GM19452 (cell line): ENCODE measurements around the gene PLCL1.

Experiments used
- ATAC-seq: cut with Tn5 transposase; IDR thresholded peaks from one replicate; pipeline ENCODE4 v1.9.1; 2021; ENCODE audit not compliant: unreplicated experiment

The PLCL1 gene

DNA sequence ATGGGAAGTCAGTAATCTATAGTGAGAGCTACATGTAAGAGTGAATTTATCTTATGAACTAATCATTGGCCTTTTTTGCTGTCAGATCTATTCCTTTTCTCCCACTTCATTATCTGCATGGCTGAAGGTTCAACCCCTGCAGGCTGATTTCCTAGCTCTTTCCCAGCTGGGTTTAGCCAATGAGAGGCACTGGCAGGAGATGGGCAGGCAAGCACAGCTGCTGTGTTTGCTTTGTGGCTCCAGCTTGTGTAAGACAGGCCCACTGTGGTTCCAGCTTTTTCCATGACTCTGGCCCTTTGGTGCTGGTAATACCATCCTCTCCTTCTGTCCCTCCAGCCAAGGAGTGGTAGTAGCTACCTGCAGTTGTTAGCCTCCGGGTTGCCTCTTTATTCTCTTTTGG, 248.8 kb downstream of the PLCL1 start:
- ATAC-seq, result no peak

DNA sequence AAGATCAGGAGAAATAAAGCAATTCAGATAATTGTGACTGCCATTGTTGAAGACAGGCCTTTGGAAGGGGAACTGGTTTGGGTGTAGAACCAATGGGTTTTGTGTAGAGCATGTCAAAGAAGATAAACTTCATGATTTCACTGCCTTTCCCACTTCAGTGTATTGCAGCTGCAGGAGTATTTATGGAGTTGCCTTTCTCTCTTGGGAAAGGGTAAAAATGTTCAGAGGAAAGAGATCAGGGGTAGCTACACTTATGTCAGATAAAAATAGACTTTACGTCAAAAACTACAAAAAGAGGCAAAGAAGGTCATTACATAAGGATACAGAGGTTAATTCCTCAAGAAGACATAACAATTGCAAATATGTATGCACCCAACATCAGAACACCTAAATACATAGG, 249.4 kb downstream of the PLCL1 start:
- ATAC-seq, result no peak

DNA sequence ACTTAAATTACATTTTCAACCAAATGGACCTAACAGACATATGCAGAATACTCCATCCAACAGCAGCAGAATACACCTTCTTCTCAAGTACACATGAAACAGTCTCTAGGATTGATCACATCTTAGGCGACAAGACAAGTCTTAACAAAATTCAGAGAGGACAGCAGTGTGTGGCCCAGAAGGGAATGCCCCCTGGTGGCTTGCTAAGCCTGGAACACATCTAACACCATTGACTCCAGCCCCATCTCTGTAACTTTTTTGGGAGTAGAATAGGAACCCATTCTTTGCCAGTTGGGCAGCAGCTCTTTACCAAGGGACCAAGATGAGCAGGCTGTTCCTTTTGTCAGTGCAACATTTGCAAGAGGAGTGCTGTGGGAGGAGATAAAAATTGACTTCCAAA, 249.9 kb downstream of the PLCL1 start:
- peak; percentile 74 for ATAC-seq

DNA sequence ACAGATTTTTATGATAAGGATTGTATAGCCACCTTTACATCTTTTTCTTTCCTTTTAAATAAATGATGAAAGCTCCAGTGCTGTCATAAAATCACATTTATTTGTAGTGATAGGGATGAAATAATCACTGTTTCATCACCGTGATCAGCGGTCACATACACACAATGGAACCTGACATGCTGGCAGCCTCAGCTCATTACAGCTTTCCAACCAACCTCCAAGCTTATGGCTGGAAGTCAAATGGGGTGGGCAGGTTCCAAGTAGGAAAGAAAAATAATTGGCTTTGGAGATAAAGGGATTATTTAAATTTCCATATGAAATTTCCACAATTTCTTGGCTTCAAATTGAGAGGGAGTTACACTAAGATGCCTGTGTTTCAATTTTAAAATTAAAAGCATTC, 251.3 kb downstream of the PLCL1 start:
- no peak for ATAC-seq

DNA sequence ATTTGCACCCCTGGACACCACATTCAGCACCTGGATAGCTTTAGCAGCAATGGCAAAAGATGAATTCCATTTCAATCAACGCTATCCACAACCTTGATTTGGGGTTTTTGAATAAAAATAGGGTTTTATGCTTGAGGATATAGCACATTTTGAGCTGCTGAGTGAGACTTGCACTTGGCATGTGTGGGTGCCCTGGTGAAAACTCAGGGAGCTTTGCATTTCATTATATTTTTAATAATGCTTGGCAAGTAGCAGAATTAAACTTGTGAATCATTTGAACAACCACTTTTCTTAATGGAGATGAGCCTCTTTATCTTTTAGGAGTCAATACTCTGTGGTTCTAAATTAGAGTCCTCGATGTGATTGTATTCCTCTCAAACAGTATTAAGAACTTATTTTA, 252.4 kb downstream of the PLCL1 start:
- ATAC-seq, result no peak

DNA sequence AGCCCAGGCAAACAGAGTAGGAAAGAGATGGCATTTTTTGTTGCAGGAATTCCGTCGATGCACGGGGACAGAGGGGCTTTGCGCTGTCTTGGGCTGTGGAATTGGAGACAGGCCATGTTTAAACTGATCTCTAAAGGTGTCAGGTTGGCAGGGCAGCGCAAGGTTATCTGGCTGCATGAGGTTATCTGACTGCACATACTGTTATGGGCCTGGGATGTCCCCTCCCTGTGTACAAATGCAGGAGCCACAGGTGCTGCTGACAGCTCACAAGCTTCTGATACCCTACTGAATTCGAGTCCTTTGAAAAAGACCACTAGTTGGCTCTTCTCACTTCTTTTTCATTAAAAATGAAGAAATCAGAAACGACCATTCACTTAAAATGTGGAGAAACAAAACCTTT, 255.4 kb downstream of the PLCL1 start:
- ATAC-seq, result no peak

DNA sequence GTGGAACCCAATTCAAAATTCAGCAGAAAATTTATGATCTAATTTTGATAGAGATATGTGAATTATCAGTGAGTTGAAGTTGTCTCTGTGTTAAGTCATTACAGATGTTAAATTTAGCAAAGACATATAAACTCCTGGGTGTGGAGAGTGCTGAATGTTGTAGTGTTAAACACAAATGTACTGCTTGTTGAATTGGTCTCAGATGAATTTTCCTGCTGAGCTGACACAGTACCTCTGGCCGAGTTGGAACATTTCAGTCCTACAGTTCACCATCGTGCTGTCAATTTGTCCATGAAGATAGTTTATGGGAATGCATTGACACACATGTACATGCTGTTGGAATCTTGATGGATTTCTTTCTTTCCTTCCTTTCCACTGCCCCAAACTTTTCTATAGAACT, 255.9 kb downstream of the PLCL1 start:
- ATAC-seq, result no peak

DNA sequence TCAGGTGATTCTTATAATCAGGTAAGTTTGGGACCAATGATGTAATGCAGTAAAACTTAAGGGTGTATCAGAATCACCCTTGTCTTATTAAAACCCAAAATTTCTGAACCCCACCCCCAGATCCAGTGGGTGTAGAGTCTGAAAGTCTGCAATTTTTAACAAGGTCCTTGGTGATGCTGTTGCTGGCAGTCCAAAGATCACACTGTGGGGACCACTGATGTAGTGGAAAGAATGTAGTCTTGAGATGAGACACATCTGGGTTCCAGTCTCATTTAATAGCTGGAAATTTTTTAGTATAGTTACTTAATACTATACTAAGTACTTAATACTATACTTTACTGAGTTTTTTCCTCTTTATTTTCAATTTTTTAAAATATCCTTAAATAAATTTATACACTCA, 258.4 kb downstream of the PLCL1 start:
- ATAC-seq, result no peak

DNA sequence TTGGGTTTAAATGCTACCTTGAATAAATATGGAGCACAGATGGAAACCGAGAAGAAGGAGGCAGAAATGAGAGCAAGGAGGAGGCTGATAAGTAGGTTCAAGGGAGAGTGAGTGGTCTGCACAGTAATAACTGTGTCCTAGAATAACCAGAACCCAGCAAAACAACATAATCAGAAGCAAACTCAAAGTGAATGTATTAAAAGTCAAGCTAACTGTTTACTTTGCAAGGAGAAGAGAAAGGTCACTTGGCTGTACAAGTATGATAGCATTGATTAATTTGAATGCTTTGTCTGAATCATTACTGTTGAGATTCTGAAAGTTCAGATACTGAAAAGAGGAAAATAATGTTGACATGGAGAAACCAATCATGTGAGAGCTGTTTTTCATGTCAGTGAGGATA, 258.8 kb downstream of the PLCL1 start:
- ATAC-seq, result no peak

DNA sequence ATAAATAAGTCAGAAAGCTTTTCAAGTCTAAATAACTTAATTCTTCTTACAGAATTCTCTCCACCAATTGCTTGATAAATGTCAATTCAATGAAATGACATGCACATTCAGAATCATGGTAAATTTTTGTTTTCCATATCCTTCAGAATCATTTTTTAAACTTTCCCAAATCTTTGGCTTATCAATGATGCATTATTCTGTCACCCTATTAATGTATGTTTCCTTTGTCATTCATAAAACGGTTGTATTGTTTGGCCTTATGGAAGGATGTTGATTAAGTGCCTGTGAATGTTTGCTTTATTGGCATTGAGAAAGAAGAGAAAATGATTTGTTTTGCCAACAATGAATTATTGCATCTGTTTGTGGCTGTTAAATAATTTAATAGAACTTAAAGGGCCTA, 260.9 kb downstream of the PLCL1 start:
- ATAC-seq, result no peak

DNA sequence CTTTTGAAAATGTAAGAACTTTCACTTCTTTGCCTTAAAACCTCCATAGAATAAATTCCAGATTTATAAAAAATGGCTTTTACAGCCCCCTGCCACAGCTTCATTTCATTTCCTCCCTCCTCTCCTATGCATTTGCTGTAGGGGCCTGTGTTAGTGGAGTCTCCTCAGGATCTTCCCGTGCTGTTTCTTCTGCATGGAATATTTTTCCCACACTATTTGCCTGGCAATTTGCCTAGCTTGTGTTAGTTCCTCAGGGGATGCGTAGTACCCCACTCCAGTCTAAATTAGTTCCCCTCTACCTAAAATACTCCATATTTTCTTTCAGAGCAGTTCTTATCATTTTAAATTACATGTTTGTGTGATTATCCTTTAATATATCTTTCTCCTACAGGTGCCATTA, 262.2 kb downstream of the PLCL1 start:
- no peak for ATAC-seq

DNA sequence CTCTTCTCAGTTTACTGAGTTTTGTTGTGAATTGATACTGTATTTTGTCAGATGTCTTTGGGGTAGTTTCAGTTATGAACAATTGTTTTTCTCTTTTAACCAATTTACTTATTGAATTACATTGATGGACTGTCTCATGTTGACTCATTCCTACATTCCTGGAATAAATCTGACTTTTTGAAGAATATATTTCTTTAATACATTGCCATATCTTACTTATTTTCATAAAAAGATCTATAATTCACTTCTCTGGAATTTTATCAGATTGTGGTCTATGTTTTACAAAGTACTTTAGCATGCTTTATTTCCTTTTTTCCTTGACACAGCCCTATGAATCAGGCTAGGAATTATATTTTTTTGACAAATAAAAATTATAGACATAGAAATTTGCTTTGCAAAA, 268.3 kb downstream of the PLCL1 start:
- ATAC-seq, result no peak

DNA sequence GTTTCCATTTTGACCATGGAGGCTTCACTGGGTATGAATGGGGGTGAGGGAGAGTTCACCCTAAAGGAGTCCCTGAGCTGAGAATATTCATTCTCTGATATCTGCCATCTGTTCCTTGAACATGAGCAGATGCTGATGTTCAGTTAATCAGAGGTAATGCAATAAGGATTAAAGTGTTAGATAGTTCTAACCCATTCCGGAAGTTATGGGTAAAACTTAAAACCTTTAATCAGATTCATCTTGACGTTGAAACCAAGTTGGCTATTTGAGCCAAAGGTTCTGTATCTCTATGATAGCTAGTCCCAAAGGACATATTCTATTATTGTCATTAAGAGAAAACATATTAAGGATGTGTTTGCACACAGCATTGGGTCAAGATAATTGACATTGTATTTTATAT, 268.9 kb downstream of the PLCL1 start:
- no peak for ATAC-seq

DNA sequence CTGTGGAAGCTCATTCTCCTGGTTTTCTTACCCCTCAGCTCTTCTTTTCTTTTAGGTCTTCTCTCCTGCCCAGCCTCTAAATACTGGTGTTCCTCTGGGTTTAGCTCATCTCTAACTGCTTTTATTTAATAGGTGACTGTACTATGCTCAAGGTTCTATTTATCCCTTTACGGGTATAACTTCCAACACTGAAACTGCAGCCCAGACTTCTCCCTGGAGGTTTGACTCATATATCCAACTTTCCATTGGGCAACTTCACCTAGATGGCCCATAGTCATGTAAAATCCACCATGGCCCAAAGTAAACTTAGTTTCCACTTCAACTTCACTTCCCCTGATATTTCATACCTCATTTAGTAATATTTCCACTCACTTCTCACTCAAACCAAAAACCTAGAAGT, 273.1 kb downstream of the PLCL1 start:
- ATAC-seq, result no peak

DNA sequence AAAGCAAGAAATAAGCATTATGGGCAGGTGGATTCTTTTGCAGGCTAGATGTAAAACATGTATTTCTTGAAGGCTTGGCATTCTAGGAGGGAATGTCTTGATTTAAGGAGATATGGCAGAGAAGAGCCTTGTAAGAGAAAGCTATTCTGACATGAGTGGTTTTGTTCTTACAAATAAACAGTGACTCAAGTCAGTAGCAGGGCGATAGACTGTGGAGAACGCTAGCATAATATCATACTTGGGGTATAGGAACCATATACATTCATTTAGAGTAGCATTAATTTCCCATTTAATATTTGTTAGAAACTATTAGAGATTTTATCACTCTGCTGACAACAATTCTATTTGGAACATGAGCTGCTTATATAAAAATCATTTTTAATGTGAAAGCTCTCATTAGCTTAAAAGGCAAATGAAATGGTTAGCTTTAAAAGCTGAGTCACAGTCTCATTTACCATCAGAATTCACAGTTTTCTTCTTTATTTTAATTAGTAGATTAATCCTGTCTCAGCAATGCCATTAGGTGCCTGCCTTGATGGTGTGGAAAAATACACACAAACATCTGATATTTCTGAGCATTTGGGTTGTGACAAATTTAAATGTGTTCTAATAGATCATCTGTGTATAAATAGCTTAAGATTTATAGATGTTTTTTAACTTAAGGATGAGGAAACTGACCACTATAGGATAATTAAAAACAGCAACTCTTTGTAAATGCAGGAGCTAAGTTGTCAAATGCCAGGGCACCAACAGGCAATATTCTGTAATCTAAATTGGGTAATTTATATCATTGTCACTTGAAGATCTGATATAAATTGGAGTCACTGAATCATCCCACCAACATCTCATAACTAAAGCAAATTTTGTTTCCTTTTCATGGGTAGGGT, 276.7 kb downstream of the PLCL1 start:
- no peak for ATAC-seq

DNA sequence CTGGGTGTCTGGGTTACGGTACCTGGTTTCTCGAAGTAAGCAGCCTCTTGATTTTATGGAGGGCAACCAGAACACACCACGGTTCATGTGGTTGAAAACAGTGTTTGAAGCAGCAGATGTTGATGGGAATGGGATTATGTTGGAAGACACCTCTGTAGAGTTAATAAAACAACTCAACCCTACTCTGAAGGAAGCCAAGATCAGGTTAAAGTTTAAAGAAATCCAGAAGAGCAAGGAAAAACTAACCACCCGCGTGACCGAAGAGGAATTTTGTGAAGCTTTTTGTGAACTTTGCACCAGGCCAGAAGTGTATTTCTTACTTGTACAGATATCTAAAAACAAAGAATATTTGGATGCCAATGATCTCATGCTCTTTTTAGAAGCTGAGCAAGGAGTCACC, 279.8 kb downstream of the PLCL1 start:
- no peak for ATAC-seq

DNA sequence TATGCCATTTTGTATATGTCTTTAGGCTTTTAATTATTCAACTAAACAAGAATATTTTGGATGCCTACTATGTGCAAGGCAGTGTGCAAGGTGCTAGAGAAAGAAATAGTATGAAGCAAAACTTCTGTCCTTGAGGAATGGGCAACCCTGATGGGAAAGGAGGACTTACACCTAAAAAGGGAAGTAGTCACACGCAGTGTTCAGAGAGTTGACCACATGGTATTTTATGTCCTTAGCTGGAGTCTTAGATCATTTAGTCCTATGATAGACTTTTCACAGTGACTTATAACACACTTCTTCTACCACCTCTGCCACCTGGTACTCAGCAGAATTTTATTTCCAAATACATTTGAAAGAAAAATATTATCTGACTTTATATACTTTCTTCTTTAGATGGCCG, 291.6 kb downstream of the PLCL1 start:
- no peak for ATAC-seq

DNA sequence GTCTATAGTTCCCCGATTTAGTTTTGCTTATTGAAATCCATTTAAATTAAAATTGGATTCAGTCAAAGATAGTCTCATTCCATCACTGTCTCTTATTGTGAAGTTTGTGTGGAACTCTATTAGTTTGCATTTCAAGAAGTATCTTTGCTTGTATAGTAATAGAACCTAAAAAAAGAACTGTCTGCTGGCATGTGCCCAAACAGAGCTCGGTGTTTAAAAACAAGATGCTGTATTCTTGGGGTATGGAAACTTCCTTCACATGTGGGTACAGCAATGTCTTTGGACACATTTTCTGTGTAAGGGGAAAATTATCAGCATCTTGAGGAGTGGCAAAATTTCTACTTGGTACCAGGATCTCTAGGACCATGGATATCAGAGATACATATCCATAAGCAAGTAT, 292.6 kb downstream of the PLCL1 start:
- ATAC-seq, result no peak

DNA sequence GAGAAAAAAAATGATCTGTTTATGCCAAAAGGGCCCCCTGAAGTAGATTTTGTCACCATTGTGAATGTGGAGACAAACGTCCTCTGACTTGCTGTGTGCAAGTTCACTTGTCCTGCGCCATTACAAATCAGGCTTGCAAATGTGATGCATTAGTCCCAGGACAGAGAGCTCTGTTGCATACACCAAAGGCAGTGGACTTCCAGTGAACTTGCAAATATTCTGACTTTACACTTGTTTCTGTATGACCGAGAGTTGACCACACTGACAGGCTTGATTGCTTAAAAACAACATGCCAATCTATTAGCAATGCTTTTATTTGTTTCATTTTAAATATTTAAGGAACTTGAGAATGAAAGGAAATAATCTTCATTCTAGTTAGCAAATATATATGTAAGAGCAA, 293.2 kb downstream of the PLCL1 start:
- no peak for ATAC-seq

DNA sequence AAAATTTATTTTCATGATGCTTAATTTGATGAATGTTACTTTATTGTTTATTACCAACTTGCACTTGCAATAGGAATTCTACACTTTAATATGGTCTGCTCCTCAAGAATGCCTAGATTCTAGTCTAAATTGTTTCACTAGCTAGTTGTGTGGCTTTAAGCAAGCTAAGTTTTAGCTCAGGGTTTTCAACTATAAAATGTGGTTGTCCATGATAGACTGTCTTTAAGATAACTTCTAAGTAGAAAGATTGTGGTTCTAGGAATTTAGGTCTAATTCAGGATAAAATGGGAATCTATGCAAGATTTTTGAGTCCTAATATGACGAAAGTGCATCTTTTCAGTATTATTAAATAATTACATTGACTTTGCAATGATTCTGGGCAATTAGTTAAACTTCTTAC, 294.0 kb downstream of the PLCL1 start:
- ATAC-seq, result no peak

DNA sequence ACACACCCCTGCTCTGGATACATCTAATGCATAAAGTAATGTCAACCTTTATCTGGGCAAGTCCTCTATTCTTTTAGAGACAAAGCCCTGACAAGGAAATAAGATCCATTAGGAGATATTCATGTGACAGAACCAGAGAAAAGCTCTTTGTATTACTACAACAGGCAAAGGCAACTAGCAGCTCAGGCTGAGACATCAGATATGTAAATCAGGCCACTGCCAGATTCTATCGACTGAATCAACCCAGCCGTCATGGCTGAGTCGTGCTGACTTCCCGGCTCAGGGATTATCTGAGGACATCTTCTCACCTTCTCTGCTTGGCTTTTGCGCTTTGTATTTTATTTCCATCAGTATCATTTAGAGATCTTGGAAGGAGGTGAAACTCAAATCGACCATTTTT, 294.5 kb downstream of the PLCL1 start:
- no peak for ATAC-seq

DNA sequence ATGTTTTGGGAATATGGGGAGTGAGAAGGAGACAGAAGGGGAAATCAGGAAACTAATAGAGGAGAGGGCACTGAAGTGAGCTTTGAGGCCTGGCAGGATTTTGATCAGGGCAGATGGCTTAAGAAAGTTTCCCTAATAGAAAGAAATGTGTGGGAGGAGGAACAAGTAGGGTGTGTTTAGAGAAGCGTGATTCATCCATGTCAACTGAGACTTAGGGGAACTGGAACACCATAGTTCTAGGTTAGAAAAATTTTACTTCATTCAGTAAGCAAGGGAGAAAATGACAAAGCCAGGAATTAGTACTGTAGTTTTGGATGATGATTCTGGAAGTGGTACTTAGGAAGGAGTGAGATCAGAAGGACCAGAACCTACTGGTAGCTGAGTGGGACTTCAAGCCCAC, 296.0 kb downstream of the PLCL1 start:
- no peak for ATAC-seq

DNA sequence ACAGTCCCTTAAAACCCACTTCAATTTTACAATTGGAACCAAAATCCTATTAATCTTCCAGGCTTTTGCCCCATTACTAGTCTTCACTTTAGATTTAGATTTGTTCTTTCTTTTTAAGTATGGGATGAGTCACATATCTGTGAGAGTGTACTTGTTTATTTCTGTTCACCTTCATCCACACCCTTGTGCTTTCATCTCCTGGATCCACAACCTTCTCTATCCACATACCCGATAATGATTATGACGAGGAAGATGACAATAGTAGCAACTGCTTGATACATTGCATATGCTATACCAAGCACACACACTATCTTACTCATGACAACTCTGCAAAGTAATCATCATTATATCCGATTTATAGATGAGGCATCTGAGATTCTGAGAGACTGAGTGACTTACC, 297.3 kb downstream of the PLCL1 start:
- no peak for ATAC-seq
